Measurements from ENCODE around the gene TCEANC. TPM values are rescaled to one million over a fixed set of nuclear protein-coding genes. Genes with fewer than 3 reads are reported as not detected.
A peak's percentile ranks its signal among the peaks of the same experiment; 100 is the strongest.
"Not testable (repeated sequence)": the region's sequence is repeated elsewhere in the genome, so short reads cannot be mapped to it uniquely, and the experiment has no call there.

The TCEANC gene, protein sequence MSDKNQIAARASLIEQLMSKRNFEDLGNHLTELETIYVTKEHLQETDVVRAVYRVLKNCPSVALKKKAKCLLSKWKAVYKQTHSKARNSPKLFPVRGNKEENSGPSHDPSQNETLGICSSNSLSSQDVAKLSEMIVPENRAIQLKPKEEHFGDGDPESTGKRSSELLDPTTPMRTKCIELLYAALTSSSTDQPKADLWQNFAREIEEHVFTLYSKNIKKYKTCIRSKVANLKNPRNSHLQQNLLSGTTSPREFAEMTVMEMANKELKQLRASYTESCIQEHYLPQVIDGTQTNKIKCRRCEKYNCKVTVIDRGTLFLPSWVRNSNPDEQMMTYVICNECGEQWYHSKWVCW
- total RNA-seq = 1 to 10 TPM; 1.9 TPM

DNA sequence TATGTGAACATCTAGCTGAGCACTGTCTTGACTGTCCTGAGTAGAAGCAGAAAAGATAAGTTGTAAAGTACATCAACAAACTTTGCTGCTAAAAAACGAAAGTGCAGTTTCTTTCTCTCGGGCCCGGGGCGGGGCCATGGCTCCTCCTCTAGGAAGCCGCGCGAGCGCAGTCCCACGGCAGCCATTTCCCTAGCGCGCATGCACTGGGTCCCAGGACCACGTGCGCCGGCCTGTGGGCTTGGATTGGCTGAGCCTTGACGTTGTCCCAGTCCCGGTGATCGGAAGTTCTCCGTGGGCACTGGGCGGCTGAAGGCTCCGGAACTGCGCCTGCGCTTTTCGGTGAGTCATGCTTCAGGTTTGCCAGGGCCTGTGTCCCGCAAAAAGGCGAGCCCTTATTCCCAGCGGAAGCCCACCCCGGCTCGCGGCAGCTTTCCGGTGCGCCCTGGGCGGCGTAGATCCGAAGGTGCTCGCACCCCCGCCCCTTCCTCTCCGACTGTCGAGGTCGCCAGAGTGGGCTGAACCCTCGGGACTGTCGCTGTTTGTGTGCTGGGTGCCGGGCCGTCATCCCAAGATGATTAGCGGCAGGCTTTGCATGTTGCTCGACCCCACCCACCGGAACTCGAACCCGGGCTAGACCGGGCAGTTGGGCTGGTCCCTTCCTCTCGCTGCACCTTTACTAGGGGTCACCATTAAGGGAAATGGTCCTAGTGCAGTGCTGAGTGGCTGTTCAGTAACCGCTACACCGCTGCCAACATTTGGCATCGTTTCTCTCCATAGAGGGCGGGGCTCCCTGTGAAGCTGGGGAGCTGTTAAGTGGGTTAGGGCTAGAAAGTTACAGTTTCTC lies at the start of gene TCEANC:
Gene TCEANC (plus strand): TSS at position 292 of the 844 bp plus-strand sequence. CDS start 9,368 bp downstream, outside the sequence.
- intact Hi-C loops (cut with micrococcal nuclease) = loop anchor here (1.0 to 5.0 kb wide), 10 partner anchors 16 to 1684 kb away; partner anchors contain the start of genes GEMIN8, OFD1, PIGA and PRPS2
- POLR2A ChIA-PET = interaction anchor here (1.4 to 2.1 kb wide), 2 partner anchors 36 to 82 kb away, joined by 5 to 9 read pairs; partner anchors contain the start of genes OFD1, RAB9A and TRAPPC2
- Mint-ChIP-seq H3K27ac (peak within 1 kb of the TSS; percentile 93), H3K27me3 (no peaks in the 10 kb centered on the region), H3K36me3 (no peaks in the 10 kb centered on the region), H3K4me3 (peak within 1 kb of the TSS; percentile 84), H3K9me3 (no peaks in the 10 kb centered on the region), H3K4me1 (ENCODE audit: low read depth) (peaks cover 23% of the 10 kb centered on the region)
- CTCF ChIA-PET = interaction anchor here (0.8 to 1.0 kb wide), 3 partner anchors 82 to 379 kb away, joined by 3 read pairs; no protein-coding TSS in a partner anchor
- DNase-seq = peak; percentile 96

DNA sequence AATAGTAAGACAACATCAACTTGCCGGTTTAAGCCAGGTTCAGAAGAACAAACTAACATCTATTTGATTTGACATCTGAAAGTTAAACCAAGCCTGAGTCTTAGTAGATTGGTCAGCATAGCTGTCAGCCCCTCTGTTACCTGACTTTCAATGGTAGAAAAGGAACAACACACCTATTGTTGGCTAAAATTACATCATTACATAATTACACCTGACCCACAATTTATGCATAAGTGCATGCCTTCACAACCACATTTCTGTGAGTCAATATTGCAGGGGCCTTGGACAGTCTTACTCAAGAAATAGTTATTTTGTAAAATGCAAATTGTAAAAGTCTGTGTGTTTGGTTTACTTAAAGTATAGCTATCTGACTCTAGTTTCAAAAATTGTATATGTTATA lies 47.3 kb upstream of the TCEANC start:
- Mint-ChIP-seq H3K9me3 (no peaks in the 10 kb centered on the region), H3K27ac (no peak overlapping the region), H3K4me1 (ENCODE audit: low read depth) (no peaks in the 10 kb centered on the region), H3K27me3 (peaks cover 1% of the 10 kb centered on the region), H3K36me3 (no peaks in the 10 kb centered on the region), H3K4me3 (no peak overlapping the region)
- intact Hi-C loops (cut with micrococcal nuclease) = no loop called here
- DNase-seq = no peak
- POLR2A ChIA-PET = no interaction called here
- CTCF ChIA-PET = no interaction called here

DNA sequence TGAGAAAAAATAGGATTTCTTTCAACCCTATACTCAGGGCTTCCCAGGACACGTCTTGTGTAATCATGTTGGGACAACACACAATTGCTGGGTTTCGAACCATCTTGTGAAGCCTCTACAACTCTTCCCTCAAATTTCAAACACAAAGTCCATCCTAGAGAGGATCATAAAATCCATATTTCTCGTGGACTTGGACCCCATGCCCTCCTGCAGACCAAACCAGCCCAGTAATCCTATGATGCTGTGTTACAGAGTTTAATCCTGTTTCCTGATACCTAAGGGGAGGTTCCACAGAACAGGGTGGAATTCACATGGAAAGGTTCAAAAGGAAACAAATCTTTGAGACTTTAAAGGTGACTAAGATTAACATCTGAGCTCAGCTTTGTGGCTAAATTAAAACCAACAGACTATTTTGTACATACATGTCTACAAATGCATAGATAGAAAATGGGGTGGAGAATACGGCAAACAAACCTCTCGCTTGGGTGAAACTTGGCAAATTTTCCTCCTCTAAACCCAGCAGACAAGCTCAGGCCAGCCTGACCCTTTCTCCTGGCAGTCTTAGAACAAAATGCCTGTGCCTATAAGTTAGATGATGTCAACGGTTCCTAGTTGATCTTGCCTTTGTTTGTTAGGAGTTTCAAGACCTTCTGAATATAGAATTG lies 45.5 kb upstream of the TCEANC start:
- Mint-ChIP-seq H3K4me3 (no peak overlapping the region), H3K27ac (no peak overlapping the region), H3K27me3 (no peaks in the 10 kb centered on the region), H3K9me3 (no peaks in the 10 kb centered on the region), H3K4me1 (ENCODE audit: low read depth) (no peaks in the 10 kb centered on the region), H3K36me3 (no peaks in the 10 kb centered on the region)
- CTCF ChIA-PET = no interaction called here
- POLR2A ChIA-PET = no interaction called here
- intact Hi-C loops (cut with micrococcal nuclease) = no loop called here
- DNase-seq = no peak

- POLR2A ChIA-PET = no interaction called here
Measured at GRCh38 chrX:13607996-13608365, 45.0 kb upstream of the TCEANC start.

DNA sequence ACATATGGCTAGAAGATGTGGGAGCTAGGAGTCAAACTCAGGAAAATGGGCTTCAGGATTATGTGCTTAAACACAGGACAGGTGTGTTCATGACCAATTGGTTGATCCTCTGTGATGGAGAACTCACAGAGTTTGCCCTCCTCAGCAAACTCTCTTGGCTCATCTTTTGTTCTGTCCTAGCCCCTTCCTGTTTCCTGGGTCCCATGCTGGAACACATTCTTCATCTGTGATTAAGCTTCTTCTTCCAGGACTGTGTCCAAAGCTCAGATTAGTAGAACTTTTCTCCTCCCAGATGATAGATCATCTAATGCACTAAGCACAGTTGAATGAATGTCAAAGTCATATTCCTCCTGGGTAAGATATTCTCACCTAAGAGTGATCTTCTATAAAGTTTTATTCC lies 38.8 kb upstream of the TCEANC start:
- Mint-ChIP-seq H3K27ac (no peak overlapping the region), H3K36me3 (no peaks in the 10 kb centered on the region), H3K9me3 (no peaks in the 10 kb centered on the region), H3K4me1 (ENCODE audit: low read depth) (peaks cover 4% of the 10 kb centered on the region), H3K4me3 (no peak overlapping the region), H3K27me3 (no peaks in the 10 kb centered on the region)
- ChIA-PET CTCF (no interaction called here), POLR2A (no interaction called here)
- intact Hi-C loops (cut with micrococcal nuclease) = no loop called here
- DNase-seq = no peak

More at GRCh38 chrX:13607996-13608365, 45.0 kb upstream of the TCEANC start:
- H3K4me3 Mint-ChIP-seq = no peak overlapping the region
- H3K36me3 Mint-ChIP-seq = no peaks in the 10 kb centered on the region
- CTCF ChIA-PET = no interaction called here
- H3K27ac Mint-ChIP-seq = no peak overlapping the region
- no peaks in the 10 kb centered on the region for H3K4me1 Mint-ChIP-seq (ENCODE audit: low read depth)
- DNase-seq = no peak
- no peaks in the 10 kb centered on the region for H3K27me3 Mint-ChIP-seq
- H3K9me3 Mint-ChIP-seq = no peaks in the 10 kb centered on the region
- intact Hi-C loops (cut with micrococcal nuclease) = no loop called here

DNA sequence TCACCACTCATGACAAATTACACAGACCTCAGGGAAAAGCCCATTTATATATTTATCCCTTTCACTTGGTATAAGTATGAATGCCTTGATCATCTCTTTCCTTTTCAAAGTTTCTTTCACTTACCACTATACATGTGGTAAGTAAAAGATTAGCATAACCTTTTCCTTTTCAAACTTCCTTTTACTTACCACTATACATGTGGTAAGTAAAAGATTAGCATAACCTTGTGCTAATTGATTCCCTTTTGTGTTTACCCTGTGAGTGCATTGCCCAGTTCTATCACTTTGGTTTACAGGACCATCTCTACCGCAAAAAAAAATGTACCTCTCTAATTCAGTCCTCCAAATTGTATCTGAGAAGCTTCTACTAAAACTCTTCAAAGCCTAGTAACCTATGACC lies 32.7 kb upstream of the TCEANC start:
- Mint-ChIP-seq H3K4me3 (no peak overlapping the region), H3K27me3 (peaks cover 1% of the 10 kb centered on the region), H3K9me3 (no peaks in the 10 kb centered on the region), H3K4me1 (ENCODE audit: low read depth) (peaks cover under 1% of the 10 kb centered on the region), H3K36me3 (no peaks in the 10 kb centered on the region), H3K27ac (no peak overlapping the region)
- no peak for DNase-seq
- CTCF ChIA-PET = no interaction called here
- intact Hi-C loops (cut with micrococcal nuclease) = no loop called here
- POLR2A ChIA-PET = no interaction called here

DNA sequence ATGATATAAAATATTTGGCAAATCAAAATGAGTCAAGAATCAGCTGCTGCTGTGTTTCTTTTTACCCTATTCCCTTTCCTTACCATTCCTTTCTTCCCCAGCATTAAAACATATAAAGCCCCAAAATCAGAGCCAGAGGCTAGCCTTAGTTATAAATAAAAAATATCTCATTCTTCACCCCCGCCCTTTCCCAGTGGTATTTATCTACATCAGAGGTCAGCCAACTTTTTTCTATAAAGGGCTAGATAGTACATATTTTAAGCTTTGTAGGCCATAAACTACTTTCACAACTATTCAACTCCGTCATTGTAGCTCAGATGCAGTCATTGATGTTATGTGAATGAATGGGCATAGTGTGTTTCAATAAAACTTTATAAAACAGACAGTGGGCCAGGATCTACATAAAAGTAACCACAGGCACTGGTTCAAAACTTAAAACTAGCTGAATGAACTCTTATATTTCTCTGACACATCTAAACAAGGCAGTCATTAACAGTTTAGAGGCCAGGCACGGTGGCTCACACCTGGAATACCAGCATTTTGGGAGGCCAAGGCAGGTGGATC lies 30.5 kb upstream of the TCEANC start:
- intact Hi-C loops (cut with micrococcal nuclease) = no loop called here
- POLR2A ChIA-PET = no interaction called here
- CTCF ChIA-PET = no interaction called here
- H3K9me3 Mint-ChIP-seq = no peaks in the 10 kb centered on the region
- no peak overlapping the region for H3K27ac Mint-ChIP-seq
- no peaks in the 10 kb centered on the region for H3K36me3 Mint-ChIP-seq
- H3K4me1 Mint-ChIP-seq (ENCODE audit: low read depth) = no peaks in the 10 kb centered on the region
- DNase-seq = no peak
- H3K4me3 Mint-ChIP-seq = no peak overlapping the region
- H3K27me3 Mint-ChIP-seq = peaks cover 1% of the 10 kb centered on the region

- Mint-ChIP-seq H3K9me3 (peaks cover 2% of the 10 kb centered on the region), H3K27ac (no peak overlapping the region), H3K36me3 (no peaks in the 10 kb centered on the region), H3K27me3 (peaks cover 1% of the 10 kb centered on the region), H3K4me3 (no peak overlapping the region), H3K4me1 (ENCODE audit: low read depth) (no peaks in the 10 kb centered on the region)
- ChIA-PET POLR2A (no interaction called here), CTCF (interaction anchor here (0.7 kb wide), 1 partner anchor 120 kb away, joined by 3 read pairs; no protein-coding TSS in a partner anchor)
- intact Hi-C loops (cut with micrococcal nuclease) = no loop called here
- DNase-seq = no peak
Measured at GRCh38 chrX:13627306-13627705, 25.6 kb upstream of the TCEANC start.

DNA sequence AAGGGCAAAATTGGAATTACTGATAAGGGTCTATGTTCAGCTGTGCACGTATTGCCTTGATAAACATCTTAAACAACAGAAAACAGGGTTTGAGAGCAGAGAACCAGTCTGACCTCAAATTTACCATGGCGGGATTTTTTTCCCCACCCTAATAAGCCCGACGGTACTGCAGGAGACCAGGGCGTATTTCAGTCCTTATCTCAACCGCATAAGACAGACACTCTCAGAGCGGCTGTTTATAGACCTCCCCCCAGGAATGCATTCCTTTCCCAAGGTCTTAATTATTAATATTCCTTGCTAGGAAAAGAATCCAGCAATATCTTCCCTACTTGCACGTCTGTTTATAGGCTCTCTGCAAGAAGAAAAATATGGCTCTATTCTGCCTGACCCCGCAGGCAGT lies 15.7 kb upstream of the TCEANC start:
- POLR2A ChIA-PET; intact Hi-C loops (cut with micrococcal nuclease): not testable (repeated sequence)

GRCh38 chrX:13638021-13638420 lies 14.9 kb upstream of the TCEANC start:
- Mint-ChIP-seq H3K27ac (no peak overlapping the region), H3K36me3 (no peaks in the 10 kb centered on the region), H3K4me1 (ENCODE audit: low read depth) (no peaks in the 10 kb centered on the region), H3K9me3 (peaks cover 9% of the 10 kb centered on the region), H3K27me3 (no peaks in the 10 kb centered on the region), H3K4me3 (no peak overlapping the region)
- intact Hi-C loops (cut with micrococcal nuclease) = no loop called here
- CTCF ChIA-PET = no interaction called here
- POLR2A ChIA-PET = no interaction called here
- DNase-seq = no peak

More for the DNA sequence above, 15.7 kb upstream of the TCEANC start:
- H3K9me3 Mint-ChIP-seq; H3K4me1 Mint-ChIP-seq (ENCODE audit: low read depth); DNase-seq; CTCF ChIA-PET; H3K36me3 Mint-ChIP-seq; H3K27me3 Mint-ChIP-seq; H3K27ac Mint-ChIP-seq; H3K4me3 Mint-ChIP-seq: not testable (repeated sequence)

DNA sequence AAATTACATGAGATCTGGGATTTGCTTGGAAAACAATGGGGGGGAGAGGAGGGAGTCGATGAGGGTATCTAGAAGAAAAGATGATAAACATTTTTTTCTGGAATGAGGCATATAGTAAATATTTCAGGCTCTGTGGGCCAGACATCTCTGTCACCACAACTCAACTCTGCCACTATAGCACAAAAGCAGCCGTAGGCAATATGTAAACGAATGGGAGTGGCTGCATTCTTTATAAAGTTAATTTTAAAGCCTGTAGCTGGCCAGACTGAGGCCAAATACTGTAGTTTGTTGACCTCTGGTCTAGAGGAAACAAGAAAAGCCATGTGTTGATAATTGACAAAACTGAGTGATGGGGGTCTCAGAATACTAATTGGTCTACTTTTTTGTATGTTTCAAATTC lies 14.1 kb upstream of the TCEANC start:
- intact Hi-C loops (cut with micrococcal nuclease) = no loop called here
- Mint-ChIP-seq H3K27me3 (no peaks in the 10 kb centered on the region), H3K9me3 (peaks cover 9% of the 10 kb centered on the region), H3K36me3 (no peaks in the 10 kb centered on the region), H3K4me3 (no peak overlapping the region), H3K4me1 (ENCODE audit: low read depth) (no peaks in the 10 kb centered on the region), H3K27ac (no peak overlapping the region)
- ChIA-PET CTCF (no interaction called here), POLR2A (no interaction called here)
- DNase-seq = no peak

DNA sequence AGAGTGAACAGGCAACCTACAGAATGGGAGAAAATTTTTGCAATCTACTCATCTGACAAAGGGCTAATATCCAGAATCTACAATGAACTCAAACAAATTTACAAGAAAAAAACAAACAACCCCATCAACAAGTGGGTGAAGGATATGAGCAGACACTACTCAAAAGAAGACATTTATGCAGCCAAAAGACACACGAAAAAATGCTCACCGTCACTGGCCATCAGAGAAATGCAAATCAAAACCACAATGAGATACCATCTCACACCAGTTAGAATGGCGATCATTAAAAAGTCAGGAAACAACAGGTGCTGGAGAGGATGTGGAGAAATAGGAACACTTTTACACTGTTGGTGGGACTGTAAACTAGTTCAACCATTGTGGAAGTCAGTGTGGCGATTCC lies 11.3 kb upstream of the TCEANC start:
- H3K27me3 Mint-ChIP-seq; H3K4me3 Mint-ChIP-seq; CTCF ChIA-PET; H3K4me1 Mint-ChIP-seq (ENCODE audit: low read depth); DNase-seq; H3K9me3 Mint-ChIP-seq; POLR2A ChIA-PET; H3K36me3 Mint-ChIP-seq; intact Hi-C loops (cut with micrococcal nuclease); H3K27ac Mint-ChIP-seq: not testable (repeated sequence)
